Hypothalamus (tissue), 51 donors: ENCODE data around the gene DMRT1.

Source experiments
- DNase-seq, 51 donors: peaks; one replicate each; lab custom pipeline; 2025; lab: John Stamatoyannopoulos, UW

The DMRT1 gene

DNA sequence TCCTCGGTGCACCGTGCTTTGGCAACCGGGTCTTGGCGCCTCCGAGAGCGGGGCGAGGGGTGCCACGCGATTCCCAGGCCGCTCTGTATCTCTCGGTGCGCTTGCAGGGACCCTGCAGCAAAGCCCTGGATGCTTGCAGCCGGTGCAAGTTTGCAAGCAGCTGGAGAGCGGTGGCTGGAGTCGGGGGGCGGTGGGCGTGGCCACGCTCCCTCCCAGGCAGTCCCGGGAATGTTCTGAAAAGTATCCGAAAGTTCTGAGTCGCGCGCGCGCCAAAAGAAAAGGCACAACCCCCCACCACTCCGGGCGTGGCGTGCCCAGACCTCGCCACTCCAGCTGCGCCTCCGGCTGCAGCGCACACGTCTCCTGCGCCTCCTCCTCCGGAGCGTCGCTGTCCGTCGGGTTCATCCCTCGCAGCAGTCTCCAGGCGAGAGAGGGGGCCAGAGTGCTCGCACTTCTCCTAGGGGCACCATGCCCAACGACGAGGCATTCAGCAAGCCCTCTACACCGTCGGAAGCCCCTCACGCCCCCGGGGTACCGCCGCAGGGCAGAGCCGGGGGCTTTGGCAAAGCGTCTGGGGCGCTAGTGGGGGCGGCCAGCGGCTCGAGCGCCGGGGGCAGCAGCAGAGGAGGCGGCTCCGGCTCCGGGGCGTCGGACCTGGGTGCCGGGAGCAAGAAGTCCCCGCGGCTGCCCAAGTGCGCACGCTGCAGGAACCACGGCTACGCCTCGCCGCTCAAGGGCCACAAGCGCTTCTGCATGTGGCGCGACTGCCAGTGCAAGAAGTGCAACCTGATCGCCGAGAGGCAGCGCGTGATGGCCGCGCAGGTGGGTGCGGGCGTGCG, at the start of gene DMRT1:
Gene DMRT1, plus strand, starts transcription at position 327 of the 839 bp plus-strand sequence. Its CDS starts 142 bp downstream, at position 469.
- no peak for DNase-seq

DNA sequence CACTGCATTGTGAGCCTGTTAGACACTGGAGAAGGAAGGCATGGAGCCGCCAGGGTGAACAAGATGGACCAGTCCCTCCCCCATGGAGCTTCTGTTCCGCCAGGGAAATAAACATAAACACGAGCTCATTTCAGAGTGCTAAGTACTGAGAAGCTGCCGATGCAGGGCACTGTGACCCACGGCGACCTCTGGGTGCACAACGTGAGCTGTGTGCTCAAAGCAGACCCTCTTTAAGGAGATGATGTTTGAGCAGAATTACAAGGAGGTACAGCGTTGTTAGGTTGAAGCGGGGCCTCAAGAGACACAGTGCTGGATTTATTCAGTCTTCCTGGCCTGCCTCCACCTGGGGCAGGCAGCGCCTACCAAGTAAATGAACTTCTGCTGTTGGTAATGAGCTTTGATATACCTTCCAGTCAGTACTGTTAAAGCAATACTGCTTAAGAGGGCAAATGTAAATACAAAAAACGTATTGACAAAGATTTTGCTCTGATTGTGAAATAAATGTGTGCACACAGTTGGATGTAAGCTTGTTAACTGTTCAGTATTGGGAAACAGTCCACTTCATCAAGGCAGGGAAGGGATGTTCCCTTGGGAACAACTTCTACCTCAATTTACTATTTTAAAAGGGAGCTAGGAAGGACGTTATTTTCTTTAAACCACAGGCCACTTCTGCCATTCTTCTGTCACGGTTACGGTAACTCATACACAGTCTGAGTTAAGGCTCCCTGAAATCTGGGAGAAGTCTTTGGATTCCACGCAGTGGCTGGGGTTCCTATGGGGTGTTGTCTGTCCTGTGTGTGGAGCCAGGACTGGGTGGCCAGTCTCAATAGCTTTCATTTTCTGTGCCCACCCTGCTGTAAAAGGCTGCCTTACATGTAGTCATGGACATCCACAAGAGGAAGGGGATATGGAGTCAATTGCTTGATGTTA, 48.9 kb upstream of the DMRT1 start:
- peak in 1 of 51 donors; percentile 10 for DNase-seq

GRCh38 chr9:794386-794785, 47.1 kb upstream of the DMRT1 start:
- no peak for DNase-seq

DNA sequence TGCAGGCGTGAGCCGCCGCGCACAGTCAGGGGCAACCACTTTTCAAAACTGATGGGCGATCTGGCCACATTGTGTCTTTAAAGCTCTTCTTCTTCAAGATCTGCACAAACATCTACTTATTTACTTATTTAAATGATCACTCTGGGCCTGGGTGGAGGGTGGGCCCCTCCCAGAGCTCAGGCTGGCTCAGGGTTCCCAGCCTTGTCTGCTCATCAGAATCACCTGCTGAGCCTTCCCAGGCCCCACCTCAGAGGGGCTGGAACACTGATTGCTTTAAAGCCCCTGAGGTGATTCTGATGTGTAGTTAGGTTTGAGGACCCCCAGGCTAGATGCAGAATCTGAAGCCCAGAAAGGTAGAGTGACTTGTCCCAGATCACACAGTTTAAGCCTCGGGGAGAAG, 45.6 kb upstream of the DMRT1 start:
- DNase-seq: no peak

DNA sequence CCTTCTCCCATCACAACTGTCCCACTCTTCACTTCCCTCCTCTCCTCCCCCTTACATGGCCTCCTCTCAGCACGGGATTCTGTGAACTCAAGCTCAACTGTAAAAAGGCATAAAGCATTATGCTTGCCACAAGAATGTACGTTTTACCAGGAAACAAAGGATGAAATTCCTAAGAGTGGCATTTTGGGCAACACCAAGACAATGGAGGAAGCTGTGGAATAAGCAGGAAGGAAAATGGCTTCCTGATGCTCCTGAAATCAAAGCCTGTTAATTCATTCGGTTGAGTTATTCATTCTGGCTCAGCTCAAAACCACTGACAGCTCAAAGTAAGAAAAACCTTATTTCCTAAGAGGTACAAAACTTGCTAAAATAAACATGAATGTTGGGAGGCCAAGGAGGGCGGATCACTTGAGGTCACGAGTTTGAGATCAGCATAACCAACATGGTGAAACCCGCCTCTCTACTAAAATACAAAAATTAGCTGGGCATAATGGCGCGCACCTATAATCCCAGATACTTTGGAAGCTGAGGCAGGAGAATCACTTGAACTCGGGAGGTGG, 40.8 kb upstream of the DMRT1 start:
- DNase-seq: no peak

- no peak for DNase-seq
Observed at GRCh38 chr9:801399-802071, 40.0 kb upstream of the DMRT1 start.

DNA sequence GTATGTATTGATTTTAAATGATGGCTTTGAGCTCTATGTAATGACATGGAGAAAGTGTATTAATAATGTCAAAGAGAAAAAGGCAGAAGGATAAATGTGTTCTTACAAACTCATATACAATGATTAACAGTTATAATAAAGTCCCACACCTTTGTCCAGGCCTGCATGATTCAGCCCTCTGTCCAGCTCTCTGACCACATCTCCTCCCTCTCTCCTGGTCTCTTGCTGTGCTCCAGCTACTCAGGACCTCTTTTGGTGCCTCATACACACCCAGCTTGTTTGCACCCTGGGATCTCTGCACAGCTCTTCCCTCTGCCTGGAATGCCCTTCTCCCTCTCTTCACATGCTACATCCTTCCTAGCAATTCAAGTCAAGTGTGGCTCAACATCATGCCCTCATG, 37.5 kb upstream of the DMRT1 start:
- DNase-seq: no peak

DNA sequence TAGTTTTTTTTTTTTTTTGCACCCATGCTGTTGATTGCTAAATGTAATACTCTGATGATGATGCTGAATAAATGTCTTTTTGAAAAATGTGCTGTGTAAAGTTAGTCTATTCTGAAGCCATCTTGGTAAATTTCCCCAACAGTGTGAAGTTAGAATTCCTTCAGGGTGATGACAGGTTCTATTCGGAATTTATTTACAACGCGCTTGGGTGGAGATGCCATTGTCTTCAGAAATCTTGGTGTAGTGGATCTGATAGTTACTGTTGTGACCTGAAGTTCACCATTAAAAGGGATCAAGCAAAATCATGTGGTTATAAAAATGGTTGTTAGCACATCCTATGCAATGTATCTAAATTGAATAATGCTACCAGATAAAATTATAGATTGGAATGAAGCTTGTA, 36.3 kb upstream of the DMRT1 start:
- DNase-seq: no peak

GRCh38 chr9:806285-807156, 35.0 kb upstream of the DMRT1 start:
- peak in 1 of 51 donors; percentile 10 for DNase-seq

DNA sequence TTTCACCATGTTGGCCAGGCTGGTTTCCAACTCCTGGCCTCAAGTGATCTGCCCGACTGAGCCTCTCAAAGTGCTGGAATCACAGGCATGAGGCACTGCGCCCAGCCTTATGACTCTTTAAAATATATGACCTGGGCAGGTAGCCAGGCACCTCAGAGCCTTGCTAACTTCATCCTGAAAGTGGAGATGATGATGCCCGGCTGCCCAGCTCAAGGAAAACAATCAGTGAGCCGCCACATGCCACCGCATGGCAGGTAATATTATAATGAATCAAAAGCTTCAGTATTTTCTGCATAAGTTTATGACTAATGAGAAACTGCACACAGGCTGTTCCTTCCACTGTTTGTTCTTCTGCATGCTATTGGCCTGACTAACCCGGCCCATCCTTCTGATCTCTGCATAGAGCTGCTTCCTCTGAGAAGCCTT, 30.4 kb upstream of the DMRT1 start:
- no peak for DNase-seq

DNA sequence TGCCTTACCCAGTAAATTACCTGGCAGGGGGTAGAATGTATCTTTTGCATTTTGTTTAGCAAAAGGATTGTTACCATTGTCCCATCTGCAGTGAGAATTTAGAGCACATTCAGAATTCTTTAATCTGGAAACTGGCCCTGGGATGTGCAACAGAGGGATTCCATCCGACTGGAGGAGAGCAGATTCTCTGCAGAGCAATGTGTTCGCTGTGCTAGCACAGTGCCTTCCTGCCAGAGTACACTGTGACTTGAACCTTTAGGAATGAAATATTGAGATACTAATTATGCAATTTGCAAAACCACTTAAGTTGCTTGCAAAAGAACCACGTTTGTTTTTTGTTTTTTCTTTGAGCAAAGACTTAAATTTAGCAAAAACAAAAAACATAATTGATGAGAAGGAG, 22.5 kb upstream of the DMRT1 start:
- DNase-seq: no peak

- DNase-seq: no peak
Observed at GRCh38 chr9:826500-827280, 14.8 kb upstream of the DMRT1 start.

DNA sequence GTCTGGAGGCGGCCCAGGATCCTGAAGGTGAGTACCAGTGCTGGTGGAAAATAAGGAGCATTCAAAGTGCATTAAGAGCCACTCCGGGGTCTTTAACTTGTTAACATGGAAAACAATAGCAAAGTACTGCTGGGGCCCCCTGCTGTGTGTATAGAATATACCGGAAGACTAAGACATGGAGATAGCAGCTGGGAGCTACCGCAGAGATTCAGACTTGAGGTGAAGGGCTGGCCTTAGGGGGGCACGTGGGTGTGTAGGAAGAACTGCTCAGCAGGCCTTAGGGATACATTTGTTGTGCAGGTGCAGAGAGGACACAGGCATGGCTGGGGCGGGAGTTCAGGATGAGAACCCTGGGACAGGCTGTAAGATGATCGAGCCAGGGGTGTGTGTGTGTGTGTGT, 1.2 kb upstream of the DMRT1 start:
- no peak for DNase-seq

GRCh38 chr9:842635-843426, 1.3 kb downstream of the DMRT1 start:
- no peak for DNase-seq

DNA sequence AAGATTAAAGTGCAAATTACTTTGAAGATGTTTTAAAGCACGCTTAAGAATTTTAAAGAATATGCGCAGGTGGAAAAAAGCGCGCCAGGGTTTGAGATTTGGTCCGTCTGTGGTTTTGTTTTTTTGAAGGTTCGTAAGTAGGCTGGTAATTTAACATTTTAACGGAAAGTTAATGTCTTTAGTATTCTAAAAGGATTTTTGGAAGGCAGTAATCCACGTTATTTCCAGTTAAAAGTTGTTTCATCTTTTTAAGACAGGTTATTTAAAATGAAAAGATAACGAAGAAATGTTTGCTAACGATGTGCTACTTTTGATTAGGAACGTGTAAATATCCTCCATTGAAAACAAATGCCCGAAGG, 1.9 kb downstream of the DMRT1 start:
- DNase-seq: no peak

- DNase-seq: no peak
Observed at GRCh38 chr9:846852-847251, 5.4 kb downstream of the DMRT1 start.

GRCh38 chr9:847505-847904, 6.0 kb downstream of the DMRT1 start:
- no peak for DNase-seq

DNA sequence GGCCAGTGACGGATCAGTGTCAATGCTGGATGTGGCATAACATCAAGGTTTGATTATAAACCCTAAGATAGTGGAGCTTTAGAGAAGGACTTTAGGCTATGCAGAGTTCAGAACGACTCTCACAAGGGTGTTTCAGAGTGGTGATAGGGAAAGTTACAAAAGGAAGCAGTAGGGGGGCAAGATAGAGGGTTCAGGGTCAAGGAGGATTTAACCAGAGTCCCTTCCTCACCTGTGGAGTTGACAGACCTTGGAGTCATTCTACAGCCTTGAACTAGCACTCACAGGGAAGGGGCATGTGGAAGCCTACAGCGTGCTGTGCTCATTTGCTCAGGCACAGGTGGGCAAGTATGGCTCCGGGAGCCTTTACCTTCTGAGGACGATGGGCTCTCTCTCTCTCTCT, 7.9 kb downstream of the DMRT1 start:
- DNase-seq: no peak
